GM12878 (cell line): ENCODE data around the gene NKAIN1. TPM values are rescaled to one million over a fixed set of nuclear protein-coding genes. Genes with fewer than 3 reads are reported as not detected.

Experiments used
- ATAC-seq: fragments of 200-7000 bp; cut with Tn5 transposase; 3 replicates; pipeline ENCODE4 v1.9.1; 2020; ENCODE audit warnings: mild to moderate bottlenecking, moderate library complexity
- BruUV-seq: library from RNA; stranded (reverse); fragments of 400-500 nt; replicated peaks from 2 replicates; lab custom pipeline; 2021; lab: Mats Ljungman, UMichigan
- CTCF ChIA-PET: fragments of 300-600 bp; sonication (Branson Sonifier 250); formaldehyde crosslinking; extraction: SDS; loops from one replicate; lab custom pipeline; 2021; ENCODE audit warnings: inconsistent platforms; lab: Yijun Ruan, JAX
- POLR2A ChIA-PET: fragments of 350-600 bp; formaldehyde crosslinking; extraction: SDS; loops from one replicate; lab custom pipeline; 2021; ENCODE audit warnings: inconsistent platforms; lab: Charles Lee
- RAD21 ChIA-PET: fragments of 300-600 bp; sonication (Branson Sonifier 250); formaldehyde crosslinking; loops from one replicate; lab custom pipeline; 2023; ENCODE audit warnings: antibody characterized with exemption; ENCODE audit not compliant: unreplicated experiment; lab: Charles Lee
- SMC1A ChIA-PET: fragments of 300-600 bp; sonication (Branson Sonifier 250); formaldehyde crosslinking; loops from one replicate; lab custom pipeline; 2023; ENCODE audit not compliant: unreplicated experiment, uncharacterized antibody; lab: Charles Lee
- DNase-seq: peaks from one replicate; pipeline ENCODE4 v3.0.0-alpha.2; 2011; ENCODE audit warnings: low read depth, low spot score
- FAIRE-seq: peaks from 3 replicates; lab custom pipeline; 2011; peaks lifted over from hg19 to GRCh38; lab: Jason Lieb, UNC
- H2AFZ ChIP-seq: 2 replicates; pipeline ENCODE4 v1.6.0; 2011; ENCODE audit warnings: low read depth, low read length, control low read depth; ENCODE audit not compliant: control insufficient read depth
- H3K27ac ChIP-seq: 2 replicates; pipeline ENCODE4 v1.5.1; 2011; ENCODE audit warnings: control low read depth; ENCODE audit not compliant: control insufficient read depth, insufficient read depth
- H3K27me3 ChIP-seq, 2 experiments: replicated peaks in 1 of 2; 2 replicates each; pipeline versions ENCODE4 v1.6.0 to v1.6.1; 2011; ENCODE audit warnings: low read length in 1 of 2; ENCODE audit not compliant: control insufficient read depth in 2 of 2, insufficient read depth in 2 of 2
- H3K36me3 ChIP-seq, 2 experiments: 2 replicates each; pipeline ENCODE4 v1.5.1; 2011; ENCODE audit warnings: low read length in 1 of 2; ENCODE audit not compliant: control insufficient read depth in 2 of 2, insufficient read depth in 2 of 2
- H3K4me1 ChIP-seq: 2 replicates; pipeline ENCODE4 v1.6.1; 2011; ENCODE audit warnings: mild to moderate bottlenecking, low read length, moderate library complexity, mixed read lengths; ENCODE audit not compliant: control insufficient read depth, insufficient read depth
- H3K4me2 ChIP-seq: 2 replicates; pipeline ENCODE4 v1.6.0; 2011; ENCODE audit warnings: control low read depth; ENCODE audit not compliant: control insufficient read depth, insufficient read depth
- H3K4me3 ChIP-seq: fragments of 200-600 bp; sonication (generic); 2 replicates; pipeline ENCODE4 v1.5.1; 2016
- H3K79me2 ChIP-seq: 2 replicates; pipeline ENCODE4 v1.6.0; 2011; ENCODE audit warnings: low read length; ENCODE audit not compliant: control insufficient read depth, insufficient read depth
- H3K9ac ChIP-seq: 2 replicates; pipeline ENCODE4 v1.8.0; 2011; ENCODE audit warnings: low read length, control low read depth, mixed read lengths; ENCODE audit not compliant: control insufficient read depth, insufficient read depth
- H3K9me3 ChIP-seq: replicated peaks from 3 replicates; pipeline ENCODE4 v1.5.1; 2011; ENCODE audit warnings: mild to moderate bottlenecking, low read length; ENCODE audit not compliant: control insufficient read depth, insufficient read depth
- H4K20me1 ChIP-seq: 2 replicates; pipeline ENCODE4 v1.6.0; 2011; ENCODE audit not compliant: control insufficient read depth, insufficient read depth
- ATF2 ChIP-seq: IDR thresholded peaks from 2 replicates; pipeline ENCODE4 v1.6.1; 2012; ENCODE audit warnings: low read length, inconsistent platforms
- CHD2 ChIP-seq: IDR thresholded peaks from 2 replicates; pipeline ENCODE4 v1.6.1; 2011; ENCODE audit warnings: low read depth, low read length, improper control_type of control experiment, borderline replicate concordance
- CHD4 ChIP-seq: fragments of 200-600 bp; sonication (generic); IDR thresholded peaks from 2 replicates; pipeline ENCODE4 v1.6.1; 2016; ENCODE audit warnings: mild to moderate bottlenecking
- IKZF1 ChIP-seq: fragments of 450-650 bp; conservative IDR thresholded peaks from 2 replicates; pipeline ENCODE4 v1.6.1; 2017; ENCODE audit warnings: antibody characterized with exemption, mild to moderate bottlenecking
- SREBF2 ChIP-seq: IDR thresholded peaks from 2 replicates; pipeline ENCODE4 v1.6.1; 2012; ENCODE audit warnings: mild to moderate bottlenecking, low read length
- ZBTB4 ChIP-seq: fragments of 450-650 bp; formaldehyde crosslinking; IDR thresholded peaks from 2 replicates; pipeline ENCODE4 v1.4.0; 2022; ENCODE audit warnings: mild to moderate bottlenecking, moderate library complexity
- WGBS: methylation state at CpG from one replicate; pipeline ENCODE4 v1.1.6; 2016; ENCODE audit warnings: low lambda C conversion rate; ENCODE audit not compliant: insufficient replicate concordance, insufficient coverage; ENCODE audit errors: missing lambda C conversion rate; 5-methylcytosine and 5-hydroxymethylcytosine counted together
- in situ Hi-C: fragments of 300-500 bp; cut with MboI; formaldehyde crosslinking; loops from 9 replicates; pipeline ENCODE4 v1.14.3; 2018; ENCODE audit warnings: mixed read lengths
- intact Hi-C: fragments of 100-400 bp; cut with micrococcal nuclease; formaldehyde crosslinking; loops from one replicate; pipeline ENCODE4 v1.14.2; 2022; ENCODE audit not compliant: unreplicated experiment
- polyA plus RNA-seq, 11 experiments: library from polyadenylated mRNA; depleted of rRNA in 4 of 11; unstranded in 6 of 11; stranded (reverse) in 5 of 11; fragments of >200 nt; fragmentation: Nextera tagmentation in 4 of 11; fragmentation: Illumina TruSeq in 1 of 11; extraction: Ambion mirVana in 4 of 11; extraction: Trizol in 1 of 11; gene quantifications; 1 replicate in 1 of 11; 2 replicates in 10 of 11; pipeline versions ENCODE4 v1.2.1 to v1.2.3, GENCODE V29; 2011 to 2016; ENCODE audit warnings: inconsistent platforms in 2 of 11, missing spikeins in 2 of 11, low read depth in 1 of 11
- total RNA-seq, 4 experiments: library from RNA; depleted of rRNA in 3 of 4; stranded (reverse); fragments of >200 nt in 3 of 4; fragmentation: Illumina TruSeq in 1 of 4; extraction: Trizol in 1 of 4; gene quantifications; 2 replicates each; pipeline versions ENCODE4 v1.2.1 to v1.2.3, GENCODE V29; 2013 to 2021

NKAIN1 gene
- total and polyA plus RNA-seq, 10 of the 15 experiments (the other 5 are each of a cell fraction or from before 2014, with no cell fraction given) = not detected

DNA sequence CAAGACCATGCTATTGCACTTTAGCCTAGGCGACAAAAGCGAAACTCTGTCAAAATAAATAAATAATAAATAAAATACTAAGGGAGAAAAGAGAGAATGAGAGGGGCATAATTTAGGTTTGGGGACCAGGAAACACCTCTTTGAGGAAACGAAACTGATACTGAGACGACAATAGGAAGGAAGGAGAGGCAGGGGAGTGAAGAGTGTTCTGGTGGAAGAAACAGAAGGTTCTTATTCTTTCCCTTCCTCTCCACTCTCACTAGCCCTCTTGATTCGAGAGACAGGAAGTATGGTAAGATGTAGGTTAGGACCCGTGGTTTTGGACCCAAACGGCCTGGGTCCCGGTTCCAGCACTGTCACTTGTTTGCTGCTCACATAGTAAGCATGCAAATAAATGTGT lies 1.6 kb upstream of the NKAIN1 start:
- Histone ChIP-seq H3K4me3 (no peak overlapping the region), H3K4me1 (no peaks in the 10 kb centered on the region), H3K9me3 (no peaks in the 10 kb centered on the region), H3K27me3 (peaks cover 5 to 8% of the 10 kb centered on the region in 2 experiments), H3K9ac (no peak overlapping the region), H3K79me2 (no peaks in the 10 kb centered on the region), H4K20me1 (no peaks in the 10 kb centered on the region), H3K27ac (no peak overlapping the region), H3K4me2 (no peak overlapping the region), H2AFZ (no peak overlapping the region), H3K36me3 (no peaks in the 10 kb centered on the region)
- CTCF ChIA-PET = no interaction called here
- 28% methylated on average over 8 of the region's 8 CpGs for WGBS
- no peak for ATAC-seq
- no TSS peak for BruUV-seq
- POLR2A ChIA-PET = no interaction called here
- no peak for DNase-seq
- SMC1A ChIA-PET = no interaction called here
- no peak for FAIRE-seq
- intact Hi-C loops (no loop called here), in situ Hi-C loops (no loop called here)
- TF ChIP-seq CHD4 (no peak), ATF2 (no peak), SREBF2 (no peak), CHD2 (no peak), ZBTB4 (no peak), IKZF1 (no peak)
- RAD21 ChIA-PET = no interaction called here
